SK-N-SH (cell line): Measurements from ENCODE around the gene AKT1S1. TPM values are rescaled to one million over a fixed set of nuclear protein-coding genes. Genes with fewer than 3 reads are reported as not detected.

Source experiments
- CTCF ChIA-PET: fragments of 300-600, 350-600 bp; formaldehyde crosslinking; extraction: SDS; loops from one replicate; lab custom pipeline; 2021; lab: Yijun Ruan, JAX
- POLR2A ChIA-PET: fragments of 350-600 bp; sonication (Branson Sonifier 250); formaldehyde crosslinking; extraction: SDS; loops from one replicate; lab custom pipeline; 2020; ENCODE audit warnings: antibody characterized with exemption, inconsistent platforms; lab: Yijun Ruan, JAX
- DNase-seq: peaks from one replicate; pipeline ENCODE4 v3.0.0; 2012
- H2AFZ ChIP-seq: fragments of 200-600 bp; sonication (generic); 2 replicates; pipeline ENCODE4 v1.8.1; 2016; ENCODE audit warnings: antibody characterized with exemption, mild to moderate bottlenecking, low read depth
- H3F3A ChIP-seq: fragments of 200-600 bp; sonication (generic); replicated peaks from 2 replicates; pipeline ENCODE3; 2016; ENCODE audit warnings: antibody characterized with exemption, mild to moderate bottlenecking; ENCODE audit not compliant: insufficient read depth
- H3K27ac ChIP-seq, 2 experiments: fragments of 200-500 bp in 1 of 2; fragments of 200-600 bp in 1 of 2; sonication (Bioruptor generic) in 1 of 2; sonication (generic), shearing (Covaris generic) in 1 of 2; 2 replicates each; pipeline versions ENCODE4 v1.5.1 to v1.6.1; 2014 to 2016; ENCODE audit warnings: low read depth in 2 of 2, inconsistent platforms in 1 of 2, low read length in 1 of 2, mild to moderate bottlenecking in 1 of 2, mixed read lengths in 1 of 2
- H3K27me3 ChIP-seq: fragments of 200-600 bp; sonication (generic), shearing (Covaris generic); 2 replicates; pipeline ENCODE4 v1.6.1; 2016; ENCODE audit warnings: mixed run types; ENCODE audit not compliant: insufficient read depth
- H3K36me3 ChIP-seq, 2 experiments: fragments of 200-500 bp in 1 of 2; fragments of 200-600 bp in 1 of 2; sonication (Bioruptor generic) in 1 of 2; sonication (generic) in 1 of 2; replicated peaks in 1 of 2; 2 replicates each; pipeline versions ENCODE3 to v1.5.1; 2014 to 2016; ENCODE audit warnings: low read length in 1 of 2, mild to moderate bottlenecking in 1 of 2; ENCODE audit not compliant: insufficient read depth in 2 of 2, control insufficient read depth in 1 of 2
- H3K4me1 ChIP-seq, 2 experiments: fragments of 200-500 bp in 1 of 2; fragments of 200-600 bp in 1 of 2; sonication (Bioruptor generic) in 1 of 2; sonication (generic), shearing (Covaris generic) in 1 of 2; 2 replicates each; pipeline versions ENCODE4 v1.5.1 to v1.6.1; 2014 to 2016; ENCODE audit warnings: low read depth in 1 of 2, low read length in 1 of 2, mixed run types in 1 of 2; ENCODE audit not compliant: insufficient read depth in 2 of 2, control insufficient read depth in 1 of 2
- H3K4me2 ChIP-seq: fragments of 200-600 bp; sonication (generic), shearing (Covaris generic); 2 replicates; pipeline ENCODE4 v1.6.1; 2017; ENCODE audit warnings: mixed run types
- H3K4me3 ChIP-seq, 2 experiments: fragments of 200-500 bp in 1 of 2; fragments of 200-600 bp in 1 of 2; sonication (Bioruptor generic) in 1 of 2; sonication (generic), shearing (Covaris generic) in 1 of 2; 2 replicates each; pipeline versions ENCODE4 v1.5.1 to v1.8.1; 2014 to 2016; ENCODE audit warnings: low read depth in 2 of 2, inconsistent platforms in 1 of 2, low read length in 1 of 2, mild to moderate bottlenecking in 1 of 2, mixed read lengths in 1 of 2, moderate library complexity in 1 of 2
- H3K79me2 ChIP-seq: fragments of 200-600 bp; sonication (generic); 2 replicates; pipeline ENCODE4 v1.8.1; 2017; ENCODE audit warnings: mild to moderate bottlenecking; ENCODE audit not compliant: insufficient read depth
- H3K9ac ChIP-seq: fragments of 200-600 bp; sonication (generic); 2 replicates; pipeline ENCODE4 v1.6.1; 2017; ENCODE audit warnings: mixed run types
- H3K9me2 ChIP-seq: fragments of 200-600 bp; sonication (generic); 2 replicates; pipeline ENCODE4 v1.6.1; 2017; ENCODE audit warnings: mixed run types
- H3K9me3 ChIP-seq: fragments of 200-600 bp; sonication (generic); 2 replicates; pipeline ENCODE4 v1.6.1; 2017; ENCODE audit warnings: mixed run types, mild to moderate bottlenecking, moderate library complexity
- H4K20me1 ChIP-seq: fragments of 200-600 bp; sonication (generic); 2 replicates; pipeline ENCODE4 v1.6.1; 2017; ENCODE audit warnings: mild to moderate bottlenecking, mixed run types; ENCODE audit not compliant: insufficient read depth
- CTCF ChIP-seq: fragments of 200-600 bp; sonication (generic); IDR thresholded peaks from 2 replicates; pipeline ENCODE4 v1.6.1; 2017; ENCODE audit warnings: antibody characterized with exemption, mild to moderate bottlenecking, moderate library complexity
- EZH2phosphoT487 ChIP-seq: fragments of 200-600 bp; sonication (generic); IDR thresholded peaks from 2 replicates; pipeline ENCODE4 v1.6.1; 2017; ENCODE audit warnings: low read depth, mixed run types, mild to moderate bottlenecking, antibody characterized with exemption, moderate library complexity, borderline replicate concordance
- FOXJ3 ChIP-seq: sonication (generic); formaldehyde crosslinking; IDR thresholded peaks from 2 replicates; pipeline ENCODE4 v1.5.1; 2020; ENCODE audit warnings: mild to moderate bottlenecking, missing genetic modification reagents
- GATA2 ChIP-seq: sonication (generic); formaldehyde crosslinking; IDR thresholded peaks from 2 replicates; pipeline ENCODE4 v1.5.0; 2020; ENCODE audit warnings: mild to moderate bottlenecking, missing genetic modification reagents
- NRF1 ChIP-seq: IDR thresholded peaks from 2 replicates; pipeline ENCODE4 v1.6.1; 2012; ENCODE audit warnings: low read depth, mild to moderate bottlenecking, low read length
- PBX3 ChIP-seq: IDR thresholded peaks from 2 replicates; pipeline ENCODE4; 2012
- POLR2AphosphoS5 ChIP-seq: IDR thresholded peaks from 2 replicates; pipeline ENCODE4 v1.6.1; 2012; ENCODE audit warnings: low read depth, low read length
- RCOR1 ChIP-seq: fragments of 150-350 bp; IDR thresholded peaks from 2 replicates; pipeline ENCODE4 v1.6.1; 2017; ENCODE audit warnings: antibody characterized with exemption, low read length
- RXRA ChIP-seq: IDR thresholded peaks from 2 replicates; pipeline ENCODE4 v1.4.0; 2012; ENCODE audit warnings: low read depth, mild to moderate bottlenecking, borderline replicate concordance
- SIN3A ChIP-seq: IDR thresholded peaks from 2 replicates; pipeline ENCODE4 v1.6.1; 2012; ENCODE audit warnings: low read depth, mild to moderate bottlenecking, low read length, moderate library complexity, borderline replicate concordance
- TAF1 ChIP-seq: IDR thresholded peaks from 2 replicates; pipeline ENCODE4 v1.6.1; 2012; ENCODE audit warnings: low read depth, mild to moderate bottlenecking, low read length, moderate library complexity, borderline replicate concordance
- TCF12 ChIP-seq: IDR thresholded peaks from 2 replicates; pipeline ENCODE4 v1.4.0; 2012
- whole genome bisulfite sequencing: methylation state at CpG from one replicate; pipeline ENCODE4 v1.1.6; 2017; ENCODE audit warnings: low lambda C conversion rate; 5-methylcytosine and 5-hydroxymethylcytosine counted together
- polyA plus RNA-seq, 3 experiments: library from polyadenylated mRNA; depleted of rRNA; stranded (reverse); fragments of >200 nt; gene quantifications; 2 replicates each; pipeline ENCODE4 v1.2.3, GENCODE V29; 2012
- TF ChIP-seq, protein P1 (sequence below): IDR thresholded peaks from 2 replicates; pipeline ENCODE4 v1.4.0; 2012; ENCODE audit warnings: low read depth
- TF ChIP-seq, protein P2 (sequence below): IDR thresholded peaks from 2 replicates; pipeline ENCODE4 v1.4.0; 2012; ENCODE audit warnings: low read depth, borderline replicate concordance
- TF ChIP-seq, protein P3 (sequence below): fragments of 150-350 bp; IDR thresholded peaks from 2 replicates; pipeline ENCODE4 v1.6.1; 2017; ENCODE audit warnings: antibody characterized with exemption, low read length, low read depth, borderline replicate concordance
- TF ChIP-seq, protein P4 (sequence below): IDR thresholded peaks from 2 replicates; pipeline ENCODE4 v1.4.0; 2012; ENCODE audit warnings: low read depth, borderline replicate concordance
- TF ChIP-seq, protein P5 (sequence below): fragments of 150-350 bp; IDR thresholded peaks from 2 replicates; pipeline ENCODE4 v1.6.1; 2016; ENCODE audit warnings: mild to moderate bottlenecking, low read depth, low read length

The AKT1S1 gene
- polyA plus RNA-seq, 1 of the 3 experiments (the other 2 are of a cell fraction) = 63.7 TPM

DNA sequence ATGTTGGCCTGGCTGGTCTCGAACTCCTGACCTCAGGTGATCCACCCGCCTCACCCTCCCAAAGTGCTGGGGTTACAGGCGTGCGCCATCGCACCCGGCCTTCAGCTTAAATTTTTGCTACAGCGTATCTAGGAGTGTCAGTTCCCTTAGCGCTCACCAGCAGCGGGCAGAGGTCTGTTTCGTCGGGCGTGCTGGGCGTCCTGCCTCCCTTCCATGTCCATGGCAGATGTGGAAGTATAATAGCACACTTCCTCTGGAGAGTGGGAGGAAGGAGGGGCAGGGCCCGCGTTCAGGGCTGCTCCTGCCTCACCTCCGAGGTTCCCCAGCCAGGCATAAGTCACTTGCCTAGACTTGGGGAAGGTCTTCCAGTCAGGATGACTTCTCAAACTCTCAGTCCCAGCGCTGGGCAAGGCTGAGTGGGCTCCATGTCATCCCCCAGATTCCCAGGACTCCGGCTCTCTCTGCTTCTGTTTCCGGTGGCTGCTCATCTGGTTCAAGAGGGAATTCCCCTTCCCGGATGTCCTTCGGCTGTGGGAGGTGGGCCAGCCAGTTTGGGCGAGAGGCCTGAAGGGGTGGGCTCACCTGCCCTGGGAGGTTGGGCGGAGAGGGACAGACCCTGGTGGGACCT is 10.0 kb upstream of the AKT1S1 start:
- H3K36me3 ChIP-seq = peaks cover 18 to 28% of the 10 kb centered on the region in 2 experiments
- H4K20me1 ChIP-seq = no peaks in the 10 kb centered on the region
- no peaks in the 10 kb centered on the region for H3K9me2 ChIP-seq
- no peak overlapping the region for H3K27ac ChIP-seq
- H2AFZ ChIP-seq = no peak overlapping the region
- no peaks in the 10 kb centered on the region for H3K9me3 ChIP-seq
- TF ChIP-seq TAF1 = no peak
- TF ChIP-seq, protein P1, sequence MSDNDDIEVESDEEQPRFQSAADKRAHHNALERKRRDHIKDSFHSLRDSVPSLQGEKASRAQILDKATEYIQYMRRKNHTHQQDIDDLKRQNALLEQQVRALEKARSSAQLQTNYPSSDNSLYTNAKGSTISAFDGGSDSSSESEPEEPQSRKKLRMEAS = no peak
- no peak for TF ChIP-seq EZH2phosphoT487
- no peak for TF ChIP-seq FOXJ3 (CRISPR knock-in tag)
- TF ChIP-seq, protein P2, sequence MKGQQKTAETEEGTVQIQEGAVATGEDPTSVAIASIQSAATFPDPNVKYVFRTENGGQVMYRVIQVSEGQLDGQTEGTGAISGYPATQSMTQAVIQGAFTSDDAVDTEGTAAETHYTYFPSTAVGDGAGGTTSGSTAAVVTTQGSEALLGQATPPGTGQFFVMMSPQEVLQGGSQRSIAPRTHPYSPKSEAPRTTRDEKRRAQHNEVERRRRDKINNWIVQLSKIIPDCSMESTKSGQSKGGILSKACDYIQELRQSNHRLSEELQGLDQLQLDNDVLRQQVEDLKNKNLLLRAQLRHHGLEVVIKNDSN = no peak
- TF ChIP-seq NRF1 = no peak
- no peak for TF ChIP-seq PBX3
- TF ChIP-seq, protein P3, sequence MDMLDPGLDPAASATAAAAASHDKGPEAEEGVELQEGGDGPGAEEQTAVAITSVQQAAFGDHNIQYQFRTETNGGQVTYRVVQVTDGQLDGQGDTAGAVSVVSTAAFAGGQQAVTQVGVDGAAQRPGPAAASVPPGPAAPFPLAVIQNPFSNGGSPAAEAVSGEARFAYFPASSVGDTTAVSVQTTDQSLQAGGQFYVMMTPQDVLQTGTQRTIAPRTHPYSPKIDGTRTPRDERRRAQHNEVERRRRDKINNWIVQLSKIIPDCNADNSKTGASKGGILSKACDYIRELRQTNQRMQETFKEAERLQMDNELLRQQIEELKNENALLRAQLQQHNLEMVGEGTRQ = no peak
- TF ChIP-seq, protein P4, sequence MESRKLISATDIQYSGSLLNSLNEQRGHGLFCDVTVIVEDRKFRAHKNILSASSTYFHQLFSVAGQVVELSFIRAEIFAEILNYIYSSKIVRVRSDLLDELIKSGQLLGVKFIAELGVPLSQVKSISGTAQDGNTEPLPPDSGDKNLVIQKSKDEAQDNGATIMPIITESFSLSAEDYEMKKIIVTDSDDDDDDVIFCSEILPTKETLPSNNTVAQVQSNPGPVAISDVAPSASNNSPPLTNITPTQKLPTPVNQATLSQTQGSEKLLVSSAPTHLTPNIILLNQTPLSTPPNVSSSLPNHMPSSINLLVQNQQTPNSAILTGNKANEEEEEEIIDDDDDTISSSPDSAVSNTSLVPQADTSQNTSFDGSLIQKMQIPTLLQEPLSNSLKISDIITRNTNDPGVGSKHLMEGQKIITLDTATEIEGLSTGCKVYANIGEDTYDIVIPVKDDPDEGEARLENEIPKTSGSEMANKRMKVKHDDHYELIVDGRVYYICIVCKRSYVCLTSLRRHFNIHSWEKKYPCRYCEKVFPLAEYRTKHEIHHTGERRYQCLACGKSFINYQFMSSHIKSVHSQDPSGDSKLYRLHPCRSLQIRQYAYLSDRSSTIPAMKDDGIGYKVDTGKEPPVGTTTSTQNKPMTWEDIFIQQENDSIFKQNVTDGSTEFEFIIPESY = no peak
- no peak for TF ChIP-seq CTCF
- TF ChIP-seq GATA2 (CRISPR knock-in tag) = no peak
- no peak for TF ChIP-seq RCOR1
- no peak for TF ChIP-seq SIN3A
- no peak for TF ChIP-seq RXRA
- TF ChIP-seq POLR2AphosphoS5 = no peak
- TF ChIP-seq TCF12 = no peak
- TF ChIP-seq, protein P5, sequence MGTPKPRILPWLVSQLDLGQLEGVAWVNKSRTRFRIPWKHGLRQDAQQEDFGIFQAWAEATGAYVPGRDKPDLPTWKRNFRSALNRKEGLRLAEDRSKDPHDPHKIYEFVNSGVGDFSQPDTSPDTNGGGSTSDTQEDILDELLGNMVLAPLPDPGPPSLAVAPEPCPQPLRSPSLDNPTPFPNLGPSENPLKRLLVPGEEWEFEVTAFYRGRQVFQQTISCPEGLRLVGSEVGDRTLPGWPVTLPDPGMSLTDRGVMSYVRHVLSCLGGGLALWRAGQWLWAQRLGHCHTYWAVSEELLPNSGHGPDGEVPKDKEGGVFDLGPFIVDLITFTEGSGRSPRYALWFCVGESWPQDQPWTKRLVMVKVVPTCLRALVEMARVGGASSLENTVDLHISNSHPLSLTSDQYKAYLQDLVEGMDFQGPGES = no peak
- TF ChIP-seq, all 33 proteins: peak for 0
- POLR2A ChIA-PET = interaction anchor here (0.8 kb wide), 1 partner anchor 10 kb away, joined by 3 read pairs; the partner anchor contains the start of gene AKT1S1
- H3K27me3 ChIP-seq = no peaks in the 10 kb centered on the region
- H3K9ac ChIP-seq = no peak overlapping the region
- peaks cover 0 to 13% of the 10 kb centered on the region in 2 experiments; a peak in 1 of 4 replicates for H3K4me1 ChIP-seq
- no peak overlapping the region for H3K4me2 ChIP-seq
- WGBS = 95% methylated on average over 19 of the region's 23 CpGs
- no peak for DNase-seq
- no peak overlapping the region for H3K4me3 ChIP-seq
- peaks cover 10% of the 10 kb centered on the region for H3F3A ChIP-seq
- CTCF ChIA-PET = interaction anchor here (1.4 kb wide), 1 partner anchor 51 kb away, joined by 4 read pairs; no protein-coding TSS in a partner anchor
- no peaks in the 10 kb centered on the region for H3K79me2 ChIP-seq
